SK-N-SH treated with all-trans-retinoic acid at 6 μM for 48 hours (cell line): ENCODE results near the gene PPIC.

Source experiments
- ATAC-seq: fragments of 200-7000 bp; cut with Tn5 transposase; 3 replicates; pipeline ENCODE4 v1.9.1; 2020; ENCODE audit warnings: mild to moderate bottlenecking, moderate library complexity
- ARNTL ChIP-seq: fragments of 450-650 bp; formaldehyde crosslinking; IDR thresholded peaks from 2 replicates; pipeline ENCODE4 v1.5.0; 2020; ENCODE audit warnings: low read depth, mild to moderate bottlenecking, moderate library complexity, borderline replicate concordance
- CSDC2 ChIP-seq: fragments of 250-450 bp; sonication (Bioruptor Pico); IDR thresholded peaks from 2 replicates; pipeline ENCODE4 v1.5.0; 2020; ENCODE audit warnings: mild to moderate bottlenecking, moderate library complexity
- ESRRG ChIP-seq: fragments of 250-450 bp; sonication (Bioruptor Pico); IDR thresholded peaks from 2 replicates; pipeline ENCODE4 v1.6.1; 2021; ENCODE audit warnings: mild to moderate bottlenecking
- GLIS3 ChIP-seq: fragments of 250-450 bp; sonication (Bioruptor Pico); IDR thresholded peaks from 2 replicates; pipeline ENCODE4 v1.5.0; 2020; ENCODE audit warnings: mild to moderate bottlenecking, moderate library complexity
- ISL1 ChIP-seq: fragments of 250-450 bp; sonication (Bioruptor Pico); IDR thresholded peaks from 2 replicates; pipeline ENCODE4 v2.1.2; 2022; ENCODE audit warnings: mild to moderate bottlenecking, moderate library complexity
- OSR1 ChIP-seq: fragments of 250-450 bp; sonication (Bioruptor Pico); IDR thresholded peaks from 2 replicates; pipeline ENCODE4 v1.8.0; 2022; ENCODE audit warnings: moderate library complexity, mild to moderate bottlenecking, inconsistent platforms
- RARB ChIP-seq: fragments of 250-450 bp; sonication (Bioruptor Pico); IDR thresholded peaks from 2 replicates; pipeline ENCODE4 v1.8.0; 2021; ENCODE audit warnings: mild to moderate bottlenecking, moderate library complexity
- SNAI2 ChIP-seq: fragments of 250-450 bp; sonication (Bioruptor Pico); IDR thresholded peaks from 2 replicates; pipeline ENCODE4 v1.5.0; 2020; ENCODE audit warnings: mild to moderate bottlenecking, moderate library complexity
- TCF4 ChIP-seq: fragments of 250-450 bp; sonication (Bioruptor Pico); IDR thresholded peaks from 2 replicates; pipeline ENCODE4 v1.8.0; 2021; ENCODE audit warnings: mild to moderate bottlenecking, moderate library complexity, borderline replicate concordance
- TOX ChIP-seq: fragments of 250-450 bp; sonication (Bioruptor Pico); IDR thresholded peaks from 2 replicates; pipeline ENCODE4 v1.8.0; 2021; ENCODE audit warnings: mild to moderate bottlenecking, moderate library complexity, borderline replicate concordance
- ZFP3 ChIP-seq: fragments of 250-450 bp; sonication (Bioruptor Pico); IDR thresholded peaks from 2 replicates; pipeline ENCODE4 v1.5.0; 2020; ENCODE audit warnings: mild to moderate bottlenecking, moderate library complexity
- ZFP30 ChIP-seq: fragments of 450-650 bp; formaldehyde crosslinking; IDR thresholded peaks from 2 replicates; pipeline ENCODE4 v1.5.0; 2022; ENCODE audit warnings: mild to moderate bottlenecking, moderate library complexity
- ZNF565 ChIP-seq: fragments of 450-650 bp; formaldehyde crosslinking; conservative IDR thresholded peaks from 2 replicates; pipeline ENCODE4 v1.5.0; 2020; ENCODE audit warnings: low read depth, mild to moderate bottlenecking, moderate library complexity
- ZNF8 ChIP-seq: fragments of 450-650 bp; formaldehyde crosslinking; IDR thresholded peaks from 2 replicates; pipeline ENCODE4 v1.5.0; 2020; ENCODE audit warnings: mild to moderate bottlenecking, moderate library complexity
- TF ChIP-seq, protein P1 (sequence below): fragments of 250-450 bp; sonication (Bioruptor Pico); IDR thresholded peaks from 2 replicates; pipeline ENCODE4 v1.8.0; 2021; ENCODE audit warnings: low read depth, mild to moderate bottlenecking, moderate library complexity, borderline replicate concordance
- TF ChIP-seq, protein P2 (sequence below): fragments of 250-450 bp; sonication (Bioruptor Pico); IDR thresholded peaks from 2 replicates; pipeline ENCODE4 v1.5.1; 2021; ENCODE audit warnings: mild to moderate bottlenecking, moderate library complexity
- TF ChIP-seq, protein P3 (sequence below): fragments of 250-450 bp; sonication (Bioruptor Pico); IDR thresholded peaks from 2 replicates; pipeline ENCODE4 v1.8.0; 2020; ENCODE audit warnings: mild to moderate bottlenecking, moderate library complexity, borderline replicate concordance
- TF ChIP-seq, protein P4 (sequence below): fragments of 250-450 bp; sonication (Bioruptor Pico); IDR thresholded peaks from 2 replicates; pipeline ENCODE4 v1.5.0; 2020; ENCODE audit warnings: mild to moderate bottlenecking, moderate library complexity

The PPIC gene

DNA sequence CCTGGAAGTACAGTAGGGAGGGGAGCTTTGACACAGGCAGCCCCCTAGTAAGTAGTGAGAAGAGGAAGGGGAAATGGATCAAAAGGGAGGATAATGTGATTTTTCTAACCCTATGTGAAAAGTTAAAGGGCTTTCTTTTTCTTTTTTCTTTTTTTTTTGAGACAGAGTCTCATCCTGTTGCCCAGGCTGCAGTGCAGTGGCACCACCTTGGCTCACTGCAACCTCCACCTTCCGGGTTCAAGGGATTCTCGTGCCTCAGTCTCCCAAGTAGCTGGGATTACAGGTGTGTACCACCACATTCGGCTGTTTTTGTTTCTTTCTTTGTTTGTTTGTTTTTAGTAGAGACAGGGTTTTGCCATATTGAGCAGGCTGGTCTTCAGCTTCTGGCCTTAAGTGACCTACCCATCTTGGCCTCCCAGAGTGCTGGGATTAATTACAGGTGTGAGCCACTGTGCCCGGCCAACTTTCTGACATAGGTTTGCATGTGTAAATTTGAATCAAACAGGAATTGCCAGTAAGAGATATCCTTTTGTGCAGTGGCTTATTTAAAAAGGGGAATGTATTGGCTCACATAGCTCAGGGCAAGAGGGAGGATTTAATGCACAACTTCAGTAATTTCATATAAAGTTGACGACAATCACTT, 39.1 kb upstream of the PPIC start:
- TF ChIP-seq, protein P1, sequence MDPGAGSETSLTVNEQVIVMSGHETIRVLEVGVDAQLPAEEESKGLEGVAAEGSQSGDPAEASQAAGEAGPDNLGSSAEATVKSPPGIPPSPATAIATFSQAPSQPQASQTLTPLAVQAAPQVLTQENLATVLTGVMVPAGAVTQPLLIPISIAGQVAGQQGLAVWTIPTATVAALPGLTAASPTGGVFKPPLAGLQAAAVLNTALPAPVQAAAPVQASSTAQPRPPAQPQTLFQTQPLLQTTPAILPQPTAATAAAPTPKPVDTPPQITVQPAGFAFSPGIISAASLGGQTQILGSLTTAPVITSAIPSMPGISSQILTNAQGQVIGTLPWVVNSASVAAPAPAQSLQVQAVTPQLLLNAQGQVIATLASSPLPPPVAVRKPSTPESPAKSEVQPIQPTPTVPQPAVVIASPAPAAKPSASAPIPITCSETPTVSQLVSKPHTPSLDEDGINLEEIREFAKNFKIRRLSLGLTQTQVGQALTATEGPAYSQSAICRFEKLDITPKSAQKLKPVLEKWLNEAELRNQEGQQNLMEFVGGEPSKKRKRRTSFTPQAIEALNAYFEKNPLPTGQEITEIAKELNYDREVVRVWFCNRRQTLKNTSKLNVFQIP (CRISPR knock-in tag) = no peak
- TF ChIP-seq, protein P2, sequence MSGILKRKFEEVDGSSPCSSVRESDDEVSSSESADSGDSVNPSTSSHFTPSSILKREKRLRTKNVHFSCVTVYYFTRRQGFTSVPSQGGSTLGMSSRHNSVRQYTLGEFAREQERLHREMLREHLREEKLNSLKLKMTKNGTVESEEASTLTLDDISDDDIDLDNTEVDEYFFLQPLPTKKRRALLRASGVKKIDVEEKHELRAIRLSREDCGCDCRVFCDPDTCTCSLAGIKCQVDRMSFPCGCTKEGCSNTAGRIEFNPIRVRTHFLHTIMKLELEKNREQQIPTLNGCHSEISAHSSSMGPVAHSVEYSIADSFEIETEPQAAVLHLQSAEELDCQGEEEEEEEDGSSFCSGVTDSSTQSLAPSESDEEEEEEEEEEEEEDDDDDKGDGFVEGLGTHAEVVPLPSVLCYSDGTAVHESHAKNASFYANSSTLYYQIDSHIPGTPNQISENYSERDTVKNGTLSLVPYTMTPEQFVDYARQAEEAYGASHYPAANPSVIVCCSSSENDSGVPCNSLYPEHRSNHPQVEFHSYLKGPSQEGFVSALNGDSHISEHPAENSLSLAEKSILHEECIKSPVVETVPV (CRISPR knock-in tag) = no peak
- no peak for ATAC-seq

DNA sequence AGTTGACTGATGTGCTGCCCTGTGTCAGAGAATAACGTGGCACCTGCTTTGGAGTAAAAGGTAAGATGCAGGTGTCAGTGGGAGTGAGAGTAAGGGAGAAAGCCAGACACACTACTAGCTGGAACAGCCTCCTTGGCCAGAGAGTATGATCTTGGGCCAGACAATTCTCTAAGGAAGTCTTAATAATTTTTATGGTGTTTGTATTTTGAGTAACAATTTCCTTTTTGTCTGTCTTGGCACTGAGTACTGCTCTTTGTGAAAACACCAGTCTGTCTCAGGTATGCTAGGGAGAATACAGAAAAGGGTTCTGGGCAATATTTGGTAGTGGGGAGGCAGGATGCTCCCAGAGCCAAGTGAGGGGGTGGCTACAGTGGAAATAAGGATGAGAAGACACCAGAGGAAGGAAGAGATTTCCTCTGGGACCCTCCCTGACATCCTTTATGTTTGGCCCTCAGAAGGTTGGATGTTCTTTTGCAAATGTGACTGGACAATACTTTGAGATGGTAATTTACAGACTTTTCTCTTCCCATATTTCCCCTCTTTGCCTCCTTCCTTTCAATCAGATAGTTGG, 31.9 kb upstream of the PPIC start:
- TF ChIP-seq ARNTL (no peak), ZFP3 (CRISPR knock-in tag) (no peak), OSR1 (CRISPR knock-in tag) (no peak), TCF4 (CRISPR knock-in tag) (no peak), SNAI2 (no peak), ISL1 (CRISPR knock-in tag) (no peak), TOX (CRISPR knock-in tag) (no peak), ZNF565 (CRISPR knock-in tag) (no peak), RARB (CRISPR knock-in tag) (no peak), ESRRG (no peak)
- TF ChIP-seq, protein P2 (CRISPR knock-in tag) = no peak
- TF ChIP-seq, protein P3, sequence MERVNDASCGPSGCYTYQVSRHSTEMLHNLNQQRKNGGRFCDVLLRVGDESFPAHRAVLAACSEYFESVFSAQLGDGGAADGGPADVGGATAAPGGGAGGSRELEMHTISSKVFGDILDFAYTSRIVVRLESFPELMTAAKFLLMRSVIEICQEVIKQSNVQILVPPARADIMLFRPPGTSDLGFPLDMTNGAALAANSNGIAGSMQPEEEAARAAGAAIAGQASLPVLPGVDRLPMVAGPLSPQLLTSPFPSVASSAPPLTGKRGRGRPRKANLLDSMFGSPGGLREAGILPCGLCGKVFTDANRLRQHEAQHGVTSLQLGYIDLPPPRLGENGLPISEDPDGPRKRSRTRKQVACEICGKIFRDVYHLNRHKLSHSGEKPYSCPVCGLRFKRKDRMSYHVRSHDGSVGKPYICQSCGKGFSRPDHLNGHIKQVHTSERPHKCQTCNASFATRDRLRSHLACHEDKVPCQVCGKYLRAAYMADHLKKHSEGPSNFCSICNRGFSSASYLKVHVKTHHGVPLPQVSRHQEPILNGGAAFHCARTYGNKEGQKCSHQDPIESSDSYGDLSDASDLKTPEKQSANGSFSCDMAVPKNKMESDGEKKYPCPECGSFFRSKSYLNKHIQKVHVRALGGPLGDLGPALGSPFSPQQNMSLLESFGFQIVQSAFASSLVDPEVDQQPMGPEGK (CRISPR knock-in tag) = no peak
- TF ChIP-seq, all 23 proteins: peak for 0
- ATAC-seq = no peak

DNA sequence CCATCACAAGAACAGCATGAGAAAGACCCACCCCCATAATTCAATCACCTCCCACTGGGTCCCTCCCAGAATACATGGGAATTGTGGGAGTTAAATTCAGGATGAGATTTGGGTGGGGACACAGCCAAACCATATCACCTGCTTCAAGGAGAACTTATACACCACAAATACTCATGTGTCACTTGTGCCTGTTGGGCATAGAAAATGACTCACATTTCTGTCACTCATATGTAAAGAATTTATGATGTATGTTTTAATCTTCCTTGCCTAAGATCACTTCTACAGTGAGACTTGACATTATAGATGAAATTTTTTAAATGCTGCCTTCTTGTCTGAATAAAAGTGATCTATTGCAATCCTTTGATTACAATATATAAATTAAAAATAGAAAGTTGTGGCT, 29.5 kb upstream of the PPIC start:
- no peak for ATAC-seq
- no peak for TF ChIP-seq SNAI2

DNA sequence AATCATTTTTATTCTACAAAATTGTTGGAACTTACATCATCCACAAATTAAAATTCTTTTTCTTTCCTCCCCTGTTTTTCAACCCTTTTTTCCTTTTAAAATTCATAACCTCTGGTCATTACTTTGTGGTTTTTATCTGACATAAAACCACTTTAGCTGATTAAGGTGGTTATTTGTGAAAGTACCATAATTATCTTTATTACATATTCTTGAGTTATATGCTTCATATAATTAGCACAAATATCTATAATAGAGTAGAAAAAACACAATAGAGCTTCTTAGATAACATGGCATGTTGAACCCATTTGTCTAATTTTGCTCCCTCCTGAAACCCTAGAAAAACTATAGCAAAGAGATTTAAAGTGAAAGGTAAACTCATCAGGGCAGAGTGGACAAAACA, 22.9 kb upstream of the PPIC start:
- TF ChIP-seq GLIS3 (CRISPR knock-in tag) (no peak), OSR1 (CRISPR knock-in tag) (no peak), TCF4 (CRISPR knock-in tag) (no peak)
- no peak for ATAC-seq

DNA sequence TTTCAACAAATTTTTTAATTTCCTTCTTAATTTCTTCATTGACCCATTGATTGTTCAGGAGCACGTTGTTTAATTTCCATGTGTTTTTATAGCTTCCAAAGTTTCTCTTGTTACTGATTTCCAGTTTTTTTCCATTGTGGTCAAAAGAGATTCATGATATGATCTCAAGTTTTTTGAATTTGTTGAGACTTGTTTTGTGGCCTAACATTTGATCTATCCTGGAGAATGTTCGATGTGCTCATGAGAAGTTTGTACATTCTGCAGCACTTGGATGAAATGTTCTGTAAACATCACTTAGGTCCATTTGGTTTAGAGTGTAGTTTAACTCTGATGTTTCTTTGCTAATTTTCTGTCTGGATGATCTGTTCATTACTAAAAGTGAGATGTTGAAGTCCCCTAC, 14.7 kb upstream of the PPIC start:
- no peak for ATAC-seq
- TF ChIP-seq ARNTL (no peak), RARB (CRISPR knock-in tag) (no peak), ZFP30 (CRISPR knock-in tag) (no peak), ESRRG (no peak), CSDC2 (CRISPR knock-in tag) (no peak), ZNF8 (CRISPR knock-in tag) (no peak)
- TF ChIP-seq, protein P4, sequence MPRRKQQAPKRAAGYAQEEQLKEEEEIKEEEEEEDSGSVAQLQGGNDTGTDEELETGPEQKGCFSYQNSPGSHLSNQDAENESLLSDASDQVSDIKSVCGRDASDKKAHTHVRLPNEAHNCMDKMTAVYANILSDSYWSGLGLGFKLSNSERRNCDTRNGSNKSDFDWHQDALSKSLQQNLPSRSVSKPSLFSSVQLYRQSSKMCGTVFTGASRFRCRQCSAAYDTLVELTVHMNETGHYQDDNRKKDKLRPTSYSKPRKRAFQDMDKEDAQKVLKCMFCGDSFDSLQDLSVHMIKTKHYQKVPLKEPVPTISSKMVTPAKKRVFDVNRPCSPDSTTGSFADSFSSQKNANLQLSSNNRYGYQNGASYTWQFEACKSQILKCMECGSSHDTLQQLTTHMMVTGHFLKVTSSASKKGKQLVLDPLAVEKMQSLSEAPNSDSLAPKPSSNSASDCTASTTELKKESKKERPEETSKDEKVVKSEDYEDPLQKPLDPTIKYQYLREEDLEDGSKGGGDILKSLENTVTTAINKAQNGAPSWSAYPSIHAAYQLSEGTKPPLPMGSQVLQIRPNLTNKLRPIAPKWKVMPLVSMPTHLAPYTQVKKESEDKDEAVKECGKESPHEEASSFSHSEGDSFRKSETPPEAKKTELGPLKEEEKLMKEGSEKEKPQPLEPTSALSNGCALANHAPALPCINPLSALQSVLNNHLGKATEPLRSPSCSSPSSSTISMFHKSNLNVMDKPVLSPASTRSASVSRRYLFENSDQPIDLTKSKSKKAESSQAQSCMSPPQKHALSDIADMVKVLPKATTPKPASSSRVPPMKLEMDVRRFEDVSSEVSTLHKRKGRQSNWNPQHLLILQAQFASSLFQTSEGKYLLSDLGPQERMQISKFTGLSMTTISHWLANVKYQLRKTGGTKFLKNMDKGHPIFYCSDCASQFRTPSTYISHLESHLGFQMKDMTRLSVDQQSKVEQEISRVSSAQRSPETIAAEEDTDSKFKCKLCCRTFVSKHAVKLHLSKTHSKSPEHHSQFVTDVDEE (CRISPR knock-in tag) = no peak
- TF ChIP-seq, protein P1 (CRISPR knock-in tag) = no peak
